ENCODE measurements around the gene MACROH2A1.

The MACROH2A1 gene

GRCh38 chr5:135322271-135322670, 76.8 kb downstream of the MACROH2A1 start:
- no peak overlapping the region for H3K4me2 ChIP-seq (ENCODE audit: low read length)
- H3K4me1 ChIP-seq (ENCODE audit: control insufficient read depth, low read length) = no peaks in the 10 kb centered on the region
- H3F3A ChIP-seq (ENCODE audit: control insufficient read depth, insufficient read depth) = no peaks in the 10 kb centered on the region
- H3K79me2 ChIP-seq (ENCODE audit: control insufficient read depth, low read length) = no peaks in the 10 kb centered on the region
- no peaks in the 10 kb centered on the region for H3K36me3 ChIP-seq (ENCODE audit: control insufficient read depth, low read length)
- H3K9me3 ChIP-seq (ENCODE audit: control insufficient read depth, insufficient read depth, low read length) = no peaks in the 10 kb centered on the region
- H3K27me3 ChIP-seq (ENCODE audit: control insufficient read depth, low read length) = no peaks in the 10 kb centered on the region
- TF ChIP-seq, protein P1, sequence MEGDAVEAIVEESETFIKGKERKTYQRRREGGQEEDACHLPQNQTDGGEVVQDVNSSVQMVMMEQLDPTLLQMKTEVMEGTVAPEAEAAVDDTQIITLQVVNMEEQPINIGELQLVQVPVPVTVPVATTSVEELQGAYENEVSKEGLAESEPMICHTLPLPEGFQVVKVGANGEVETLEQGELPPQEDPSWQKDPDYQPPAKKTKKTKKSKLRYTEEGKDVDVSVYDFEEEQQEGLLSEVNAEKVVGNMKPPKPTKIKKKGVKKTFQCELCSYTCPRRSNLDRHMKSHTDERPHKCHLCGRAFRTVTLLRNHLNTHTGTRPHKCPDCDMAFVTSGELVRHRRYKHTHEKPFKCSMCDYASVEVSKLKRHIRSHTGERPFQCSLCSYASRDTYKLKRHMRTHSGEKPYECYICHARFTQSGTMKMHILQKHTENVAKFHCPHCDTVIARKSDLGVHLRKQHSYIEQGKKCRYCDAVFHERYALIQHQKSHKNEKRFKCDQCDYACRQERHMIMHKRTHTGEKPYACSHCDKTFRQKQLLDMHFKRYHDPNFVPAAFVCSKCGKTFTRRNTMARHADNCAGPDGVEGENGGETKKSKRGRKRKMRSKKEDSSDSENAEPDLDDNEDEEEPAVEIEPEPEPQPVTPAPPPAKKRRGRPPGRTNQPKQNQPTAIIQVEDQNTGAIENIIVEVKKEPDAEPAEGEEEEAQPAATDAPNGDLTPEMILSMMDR (IDR thresholded peaks at IDR 0.05; ENCODE audit: low read depth, low read length, poor library complexity, severe bottlenecking) = no peak
- no peak for TF ChIP-seq EZH2phosphoT487 (IDR thresholded peaks at IDR 0.05; ENCODE audit: borderline replicate concordance, low read length)
- no peak overlapping the region for H3K27ac ChIP-seq (ENCODE audit: low read depth, low read length)
- no peaks in the 10 kb centered on the region for H4K20me1 ChIP-seq (ENCODE audit: control insufficient read depth, insufficient read depth, low read depth, low read length)
- no peak overlapping the region for H3K4me3 ChIP-seq (ENCODE audit: low read length)
- H3K9me2 ChIP-seq (replicated peaks; ENCODE audit: control insufficient read depth, low read length) = no peaks in the 10 kb centered on the region

GRCh38 chr5:135320718-135321484, 78.1 kb downstream of the MACROH2A1 start:
- Histone ChIP-seq H3K4me2 (ENCODE audit: low read length) (no peak overlapping the region), H3K4me1 (ENCODE audit: control insufficient read depth, low read length) (no peaks in the 10 kb centered on the region), H3K27ac (ENCODE audit: low read depth, low read length) (no peak overlapping the region), H3K9me2 (replicated peaks; ENCODE audit: control insufficient read depth, low read length) (no peaks in the 10 kb centered on the region), H3F3A (ENCODE audit: control insufficient read depth, insufficient read depth) (no peaks in the 10 kb centered on the region), H4K20me1 (ENCODE audit: control insufficient read depth, insufficient read depth, low read depth, low read length) (no peaks in the 10 kb centered on the region), H3K9me3 (ENCODE audit: control insufficient read depth, insufficient read depth, low read length) (no peaks in the 10 kb centered on the region), H3K27me3 (ENCODE audit: control insufficient read depth, low read length) (no peaks in the 10 kb centered on the region), H3K79me2 (ENCODE audit: control insufficient read depth, low read length) (no peaks in the 10 kb centered on the region), H3K36me3 (ENCODE audit: control insufficient read depth, low read length) (no peaks in the 10 kb centered on the region), H3K4me3 (ENCODE audit: low read length) (no peak overlapping the region)
- TF ChIP-seq, protein P1 (IDR thresholded peaks at IDR 0.05; ENCODE audit: low read depth, low read length, poor library complexity, severe bottlenecking) = no peak
- no peak for TF ChIP-seq EZH2phosphoT487 (IDR thresholded peaks at IDR 0.05; ENCODE audit: borderline replicate concordance, low read length)

DNA sequence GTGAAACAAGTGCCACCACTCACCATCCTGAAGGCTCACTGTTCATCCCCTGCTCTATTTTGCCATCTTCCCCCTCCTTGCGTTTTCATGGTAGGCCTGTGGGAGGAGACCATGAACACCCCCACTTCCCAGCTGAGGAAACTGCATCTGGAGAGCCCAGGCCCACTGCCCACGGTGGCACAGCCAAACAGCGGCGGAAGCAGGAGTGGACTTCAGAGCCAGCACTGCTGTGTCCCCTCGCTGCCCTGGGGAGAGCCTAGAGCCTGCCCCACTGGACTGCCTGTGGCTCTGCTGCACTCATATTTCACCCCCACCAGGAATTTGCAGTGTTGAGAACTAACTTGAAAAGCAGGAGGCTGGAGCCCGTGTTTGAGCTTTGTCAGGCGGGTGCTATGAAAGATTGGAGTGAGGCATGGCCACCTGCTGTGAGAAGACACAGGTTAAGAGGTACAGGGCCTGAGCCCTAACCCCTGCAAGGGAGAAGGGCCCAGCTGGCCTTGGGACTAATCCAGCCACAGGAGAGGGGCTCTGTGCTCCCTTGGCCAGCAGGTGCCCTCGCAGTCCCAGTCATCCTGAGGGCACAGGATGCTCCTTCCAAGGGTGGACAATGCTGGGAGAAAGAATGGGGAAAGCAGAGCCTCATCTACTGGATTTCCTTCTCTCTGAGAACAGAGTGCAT, 79.0 kb downstream of the MACROH2A1 start:
- Histone ChIP-seq H3K27me3 (ENCODE audit: control insufficient read depth, low read length) (no peaks in the 10 kb centered on the region), H3K79me2 (ENCODE audit: control insufficient read depth, low read length) (no peaks in the 10 kb centered on the region), H3K27ac (ENCODE audit: low read depth, low read length) (no peak overlapping the region), H3K36me3 (ENCODE audit: control insufficient read depth, low read length) (no peaks in the 10 kb centered on the region), H3K4me3 (ENCODE audit: low read length) (no peak overlapping the region), H3F3A (ENCODE audit: control insufficient read depth, insufficient read depth) (no peaks in the 10 kb centered on the region), H3K4me1 (ENCODE audit: control insufficient read depth, low read length) (no peaks in the 10 kb centered on the region), H4K20me1 (ENCODE audit: control insufficient read depth, insufficient read depth, low read depth, low read length) (no peaks in the 10 kb centered on the region), H3K9me3 (ENCODE audit: control insufficient read depth, insufficient read depth, low read length) (no peaks in the 10 kb centered on the region), H3K9me2 (replicated peaks; ENCODE audit: control insufficient read depth, low read length) (no peaks in the 10 kb centered on the region), H3K4me2 (ENCODE audit: low read length) (no peak overlapping the region)
- TF ChIP-seq EZH2phosphoT487 (IDR thresholded peaks at IDR 0.05; ENCODE audit: borderline replicate concordance, low read length) = no peak

DNA sequence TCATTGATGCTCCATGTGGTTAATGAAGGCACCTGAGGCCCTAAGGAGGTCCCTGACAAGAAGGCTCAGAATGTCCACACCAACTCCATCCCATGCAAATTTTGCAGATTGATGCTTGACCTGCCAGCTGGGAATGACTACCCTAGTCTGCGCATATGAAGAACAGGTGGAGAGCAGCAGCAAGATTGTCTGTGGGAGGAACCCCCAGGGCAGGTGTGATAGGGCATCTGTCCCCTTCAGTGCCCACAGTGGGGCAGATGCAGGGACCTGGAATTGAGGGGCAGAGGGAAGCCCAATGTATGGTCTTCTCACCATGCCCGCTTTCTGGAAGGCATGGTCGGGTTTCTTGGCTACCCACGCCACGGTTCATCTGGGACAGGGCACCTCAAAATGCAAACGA, 79.6 kb downstream of the MACROH2A1 start:
- H3K9me2 ChIP-seq (replicated peaks; ENCODE audit: control insufficient read depth, low read length) = no peaks in the 10 kb centered on the region
- no peak overlapping the region for H3K4me2 ChIP-seq (ENCODE audit: low read length)
- H3K79me2 ChIP-seq (ENCODE audit: control insufficient read depth, low read length) = no peaks in the 10 kb centered on the region
- H3K27ac ChIP-seq (ENCODE audit: low read depth, low read length) = no peak overlapping the region
- no peaks in the 10 kb centered on the region for H3K36me3 ChIP-seq (ENCODE audit: control insufficient read depth, low read length)
- H3K27me3 ChIP-seq (ENCODE audit: control insufficient read depth, low read length) = no peaks in the 10 kb centered on the region
- H3K4me1 ChIP-seq (ENCODE audit: control insufficient read depth, low read length) = no peaks in the 10 kb centered on the region
- H3K9me3 ChIP-seq (ENCODE audit: control insufficient read depth, insufficient read depth, low read length) = no peaks in the 10 kb centered on the region
- TF ChIP-seq, protein P1 (IDR thresholded peaks at IDR 0.05; ENCODE audit: low read depth, low read length, poor library complexity, severe bottlenecking) = no peak
- TF ChIP-seq EZH2phosphoT487 (IDR thresholded peaks at IDR 0.05; ENCODE audit: borderline replicate concordance, low read length) = no peak
- H3F3A ChIP-seq (ENCODE audit: control insufficient read depth, insufficient read depth) = no peaks in the 10 kb centered on the region
- no peaks in the 10 kb centered on the region for H4K20me1 ChIP-seq (ENCODE audit: control insufficient read depth, insufficient read depth, low read depth, low read length)
- no peak overlapping the region for H3K4me3 ChIP-seq (ENCODE audit: low read length)
